Measurements from ENCODE around the gene IGF2BP3. TPM values are rescaled to one million over a fixed set of nuclear protein-coding genes. Genes with fewer than 3 reads are reported as not detected.

The IGF2BP3 gene
- total RNA-seq, 1 experiment from 2014 or later = 80.2 TPM

- peaks cover 4% of the 10 kb centered on the region; the same call in 1 of the 2 replicates for H3K36me3 ChIP-seq (ENCODE audit: control insufficient read depth, insufficient read depth, low read length)
- CTCF ChIA-PET = no interaction called here
- POLR2A ChIA-PET = no interaction called here
- no peak for DNase-seq (ENCODE audit: low read depth, low spot score)
- TF ChIP-seq SIN3A (IDR thresholded peaks at IDR 0.05; ENCODE audit: borderline replicate concordance, insufficient read depth, low read depth, low read length) (no peak), CTCF (IDR thresholded peaks at IDR 0.05) (0 out of 2 replicates have a peak, but pooled peaks have one; percentile 2), POLR2AphosphoS5 (IDR thresholded peaks at IDR 0.05; ENCODE audit: low read depth, low read length) (no peak), REST (IDR thresholded peaks at IDR 0.05; ENCODE audit: insufficient read depth in 1 of 2, low read depth in 2 of 2, low read length in 1 of 2) (no peak)
- no peak overlapping the region for H3K27ac ChIP-seq (ENCODE audit: low read length)
- intact Hi-C loops (cut with micrococcal nuclease; ENCODE audit: unreplicated experiment) = no loop called here
- BruUV-seq (replicated peaks) = no TSS peak
- ATAC-seq = no peak
- no peaks in the 10 kb centered on the region for H3K27me3 ChIP-seq (ENCODE audit: control insufficient read depth, insufficient read depth, low read length)
- in situ Hi-C loops (cut with HindIII; ENCODE audit: low pct_unique_long_range_greater_than_20kb, low sequenced_read_pairs) = no loop called here
- H3K4me3 ChIP-seq (ENCODE audit: low read depth in 2 of 2, low read length in 2 of 2) = no peak overlapping the region
- H3K4me1 ChIP-seq (ENCODE audit: control insufficient read depth, insufficient read depth, low read length) = 0 out of 2 replicates have a peak, but pooled peaks cover 4% of the 10 kb centered on the region
- no peaks in the 10 kb centered on the region for H3K9me3 ChIP-seq (ENCODE audit: control insufficient read depth, insufficient read depth, low read depth, low read length)
Observed at GRCh38 chr7:23393636-23394035, 76.7 kb downstream of the IGF2BP3 start.

- Histone ChIP-seq H3K9me3 (ENCODE audit: control insufficient read depth, insufficient read depth, low read depth, low read length) (no peaks in the 10 kb centered on the region), H3K36me3 (ENCODE audit: control insufficient read depth, insufficient read depth, low read length) (peaks cover 7% of the 10 kb centered on the region), H3K27ac (ENCODE audit: low read length) (no peak overlapping the region), H3K27me3 (ENCODE audit: control insufficient read depth, insufficient read depth, low read length) (no peaks in the 10 kb centered on the region), H3K4me3 (ENCODE audit: low read depth in 2 of 2, low read length in 2 of 2) (no peak overlapping the region), H3K4me1 (ENCODE audit: control insufficient read depth, insufficient read depth, low read length) (no peaks in the 10 kb centered on the region)
- no TSS peak for BruUV-seq (replicated peaks)
- ChIA-PET POLR2A (interaction anchor here (0.6 kb wide), 1 partner anchor 10 kb away, joined by 3 read pairs; no protein-coding TSS in a partner anchor), CTCF (no interaction called here)
- no peak for DNase-seq (ENCODE audit: low read depth, low spot score)
- in situ Hi-C loops (cut with HindIII; ENCODE audit: low pct_unique_long_range_greater_than_20kb, low sequenced_read_pairs) (no loop called here), intact Hi-C loops (cut with micrococcal nuclease; ENCODE audit: unreplicated experiment) (no loop called here)
- no peak for TF ChIP-seq CTCF (IDR thresholded peaks at IDR 0.05)
- TF ChIP-seq REST (IDR thresholded peaks at IDR 0.05; ENCODE audit: insufficient read depth in 1 of 2, low read depth in 2 of 2, low read length in 1 of 2) = no peak
- TF ChIP-seq TCF7L2 (IDR thresholded peaks at IDR 0.05; ENCODE audit: low read depth, low read length) = no peak
- no peak for TF ChIP-seq POLR2AphosphoS5 (IDR thresholded peaks at IDR 0.05; ENCODE audit: low read depth, low read length)
- no peak for TF ChIP-seq SIN3A (IDR thresholded peaks at IDR 0.05; ENCODE audit: borderline replicate concordance, insufficient read depth, low read depth, low read length)
- no peak for ATAC-seq
Observed at GRCh38 chr7:23389701-23390100, 80.6 kb downstream of the IGF2BP3 start.

All from Panc1 (cell line).